ENCODE results near the gene CFAP54. TPM values are rescaled to one million over a fixed set of nuclear protein-coding genes. Genes with fewer than 3 reads are reported as not detected.

Gene CFAP54
- polyA plus RNA-seq, 2 of the 4 experiments (the other 2 are of a cell fraction): 0.70 to 1.2 TPM

DNA sequence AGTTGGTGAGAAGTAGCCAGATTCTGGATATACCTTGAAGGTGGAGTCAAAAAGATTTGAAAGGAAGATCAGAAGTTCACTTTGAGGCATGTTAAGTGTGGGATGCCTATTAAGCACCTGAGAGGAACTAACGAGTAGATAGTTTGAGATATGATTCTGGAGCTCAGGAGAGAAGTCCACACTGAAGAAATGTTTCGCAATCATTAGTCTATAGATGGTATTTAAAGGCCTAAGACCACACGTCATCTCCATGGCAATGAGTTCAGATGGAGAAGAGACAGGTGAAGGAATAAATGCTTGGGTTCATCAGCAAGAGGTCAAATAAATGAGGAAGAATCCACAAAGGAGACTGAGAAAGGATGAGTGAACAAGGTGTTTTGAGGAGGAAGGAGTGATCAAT lies 224.8 kb downstream of the CFAP54 start:
- FAIRE-seq (no peak), ATAC-seq (no peak), DNase-seq (ENCODE audit: low read depth in 1 of 2, low spot score in 1 of 2) (no peak)
- ChIA-PET POLR2A (no interaction called here), CTCF (no interaction called here)
- Histone ChIP-seq H3K9me3 (no peaks in the 10 kb centered on the region), H3K4me1 (no peaks in the 10 kb centered on the region), H3K27ac (no peak overlapping the region), H3K4me2 (no peak overlapping the region), H3K4me3 (no peak overlapping the region)
- 35% methylated on average over 3 of the region's 3 CpGs for WGBS (ENCODE audit: missing lambda C conversion rate)
- TF ChIP-seq CEBPB (IDR thresholded peaks at IDR 0.05): peak; percentile 19 to 34; a peak in 1 of 4 replicates
- TF ChIP-seq JUNB (IDR thresholded peaks at IDR 0.05): no peak

- ChIA-PET CTCF (interaction anchor here (1.2 to 1.4 kb wide), 3 partner anchors 13 to 266 kb away, joined by 3 to 6 read pairs (median 4); no protein-coding TSS in a partner anchor), POLR2A (no interaction called here)
- no peaks in the 10 kb centered on the region for H3K9me3 ChIP-seq
- peak overlapping the region in 1 of 2 experiments; percentile 47; a peak in 3 of 6 replicates for H3K27ac ChIP-seq
- H3K4me3 ChIP-seq: peak overlapping the region; percentile 34
- TF ChIP-seq HMGXB4 (CRISPR knock-in tag; IDR thresholded peaks at IDR 0.05; ENCODE audit: borderline replicate concordance) (no peak), RCOR1 (IDR thresholded peaks at IDR 0.05; ENCODE audit: low read depth, low read length) (no peak), RAD21 (conservative IDR thresholded peaks at IDR 0.05 in 1 of 2, IDR thresholded peaks at IDR 0.05 in 1 of 2) (no peak), EHF (CRISPR knock-in tag; IDR thresholded peaks at IDR 0.05) (no peak), RNF2 (IDR thresholded peaks at IDR 0.05; ENCODE audit: borderline replicate concordance, low read depth) (no peak), KDM1A (IDR thresholded peaks at IDR 0.05; ENCODE audit: low read depth) (no peak), ESRRA (IDR thresholded peaks at IDR 0.05; ENCODE audit: borderline replicate concordance, low read length) (no peak), CTCF (IDR thresholded peaks at IDR 0.05) (no peak), HOXA7 (CRISPR knock-in tag; IDR thresholded peaks at IDR 0.05) (no peak), CHD2 (IDR thresholded peaks at IDR 0.05; ENCODE audit: low read length, partially characterized antibody) (no peak), NR3C1 (IDR thresholded peaks at IDR 0.05) (no peak), NPAS2 (CRISPR knock-in tag; IDR thresholded peaks at IDR 0.05; ENCODE audit: borderline replicate concordance) (no peak), JUNB (IDR thresholded peaks at IDR 0.05) (no peak), NFE2L2 (conservative IDR thresholded peaks at IDR 0.05; ENCODE audit: low read length) (no peak), RARB (CRISPR knock-in tag; IDR thresholded peaks at IDR 0.05) (no peak), HEYL (CRISPR knock-in tag; IDR thresholded peaks at IDR 0.05) (no peak), POLR2AphosphoS2 (conservative IDR thresholded peaks at IDR 0.05; ENCODE audit: low read length) (no peak)
- TF ChIP-seq, protein P1, sequence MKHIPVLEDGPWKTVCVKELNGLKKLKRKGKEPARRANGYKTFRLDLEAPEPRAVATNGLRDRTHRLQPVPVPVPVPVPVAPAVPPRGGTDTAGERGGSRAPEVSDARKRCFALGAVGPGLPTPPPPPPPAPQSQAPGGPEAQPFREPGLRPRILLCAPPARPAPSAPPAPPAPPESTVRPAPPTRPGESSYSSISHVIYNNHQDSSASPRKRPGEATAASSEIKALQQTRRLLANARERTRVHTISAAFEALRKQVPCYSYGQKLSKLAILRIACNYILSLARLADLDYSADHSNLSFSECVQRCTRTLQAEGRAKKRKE (CRISPR knock-in tag; IDR thresholded peaks at IDR 0.05; ENCODE audit: low read depth): no peak
- WGBS (ENCODE audit: missing lambda C conversion rate): 26% methylated on average over 5 of the region's 5 CpGs
- peak; percentile 34 to 60; a peak in 4 of 6 replicates for ATAC-seq
- H3K4me1 ChIP-seq: no peaks in the 10 kb centered on the region
- FAIRE-seq: no peak
- peak overlapping the region; percentile 74 for H3K4me2 ChIP-seq
- DNase-seq (ENCODE audit: low read depth in 1 of 2, low spot score in 1 of 2): no peak
Measured at GRCh38 chr12:96719660-96720362, 230.4 kb downstream of the CFAP54 start.
